ENCODE results near the gene PAN3.

The PAN3 gene

DNA sequence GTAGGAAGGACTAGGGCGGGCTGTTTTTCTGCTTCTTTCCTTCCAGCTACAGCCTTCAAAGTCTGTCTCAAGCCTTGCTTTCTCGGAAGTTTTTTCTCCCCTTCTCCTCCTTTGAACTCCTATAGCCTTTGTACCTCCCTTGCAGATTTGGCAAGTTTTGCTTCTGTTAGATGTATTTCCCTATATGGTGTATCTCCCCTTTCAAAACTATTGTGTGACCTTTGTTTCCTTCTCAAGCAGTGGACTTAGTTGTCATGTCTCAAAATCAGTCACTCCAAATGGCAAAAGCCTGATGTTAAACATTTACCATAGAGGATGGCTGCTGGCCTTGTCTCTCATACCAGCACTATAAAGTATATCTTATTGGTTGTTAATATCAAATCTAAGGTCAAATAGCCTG lies 203.9 kb downstream of the PAN3 start:
- DNase-seq (ENCODE audit: low spot score): no peak
- no peak for TF ChIP-seq CTCF (IDR thresholded peaks at IDR 0.05; ENCODE audit: extremely low read depth, missing control alignments)

- no peak for DNase-seq (ENCODE audit: low spot score)
- no peak for TF ChIP-seq CTCF (IDR thresholded peaks at IDR 0.05; ENCODE audit: extremely low read depth, missing control alignments)
Measured at GRCh38 chr13:28344163-28344562, 205.8 kb downstream of the PAN3 start.

Measured in GM20000 (cell line).